Kidney epithelial cell (primary cell): Measurements from ENCODE around the gene CNDP1. TPM values are rescaled to one million over a fixed set of nuclear protein-coding genes. Genes with fewer than 3 reads are reported as not detected.
A peak's percentile ranks its signal among the peaks of the same experiment; 100 is the strongest.
"Not testable (repeated sequence)": the region's sequence is repeated elsewhere in the genome, so short reads cannot be mapped to it uniquely, and the experiment has no call there.

Experiments used
- DNase-seq: peaks from one replicate; pipeline ENCODE4 v3.0.0-alpha.2; 2010; ENCODE audit warnings: low read depth
- H3K27me3 ChIP-seq: 2 replicates; pipeline ENCODE4 v1.6.0; 2011; ENCODE audit warnings: low read length; ENCODE audit not compliant: control insufficient read depth, insufficient read depth
- H3K36me3 ChIP-seq: 2 replicates; pipeline ENCODE4 v1.5.1; 2011; ENCODE audit warnings: low read length; ENCODE audit not compliant: control insufficient read depth, insufficient read depth
- H3K4me3 ChIP-seq: 2 replicates; pipeline ENCODE4 v1.5.1; 2011; ENCODE audit warnings: low read depth, mild to moderate bottlenecking, control low read depth, low read length
- total RNA-seq: library from RNA; depleted of rRNA; stranded (reverse); fragments of >200 nt; gene quantifications from 2 replicates; pipeline ENCODE4 v1.2.3, GENCODE V29; 2015
- TF ChIP-seq, protein P1 (sequence below): IDR thresholded peaks from 2 replicates; pipeline ENCODE4 v1.5.1; 2011; ENCODE audit warnings: mild to moderate bottlenecking, moderate library complexity, low read length, control low read depth, inconsistent platforms; ENCODE audit not compliant: insufficient read depth, poor library complexity, severe bottlenecking

Gene CNDP1
- total RNA-seq, 1 donor from 2014 or later: not detected

DNA sequence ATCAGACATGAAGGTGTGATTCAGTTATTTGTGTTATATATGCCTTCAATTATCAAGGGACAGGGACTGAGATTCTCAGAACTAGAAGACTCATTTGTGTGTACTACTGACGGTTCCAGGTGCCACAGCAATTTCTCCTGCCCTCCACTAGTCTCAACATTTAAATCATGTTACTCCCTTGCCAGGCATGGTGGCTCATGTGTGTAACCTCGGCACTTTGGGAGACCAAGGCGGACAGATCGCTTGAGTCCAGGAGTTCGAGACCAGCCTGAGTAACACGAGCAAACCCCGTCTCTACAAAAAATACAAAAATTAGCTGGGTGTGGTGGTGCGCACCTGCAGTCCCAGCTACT is 37.0 kb upstream of the CNDP1 start:
- no peak for DNase-seq
- H3K27me3 ChIP-seq: no peaks in the 10 kb centered on the region
- TF ChIP-seq, protein P1, sequence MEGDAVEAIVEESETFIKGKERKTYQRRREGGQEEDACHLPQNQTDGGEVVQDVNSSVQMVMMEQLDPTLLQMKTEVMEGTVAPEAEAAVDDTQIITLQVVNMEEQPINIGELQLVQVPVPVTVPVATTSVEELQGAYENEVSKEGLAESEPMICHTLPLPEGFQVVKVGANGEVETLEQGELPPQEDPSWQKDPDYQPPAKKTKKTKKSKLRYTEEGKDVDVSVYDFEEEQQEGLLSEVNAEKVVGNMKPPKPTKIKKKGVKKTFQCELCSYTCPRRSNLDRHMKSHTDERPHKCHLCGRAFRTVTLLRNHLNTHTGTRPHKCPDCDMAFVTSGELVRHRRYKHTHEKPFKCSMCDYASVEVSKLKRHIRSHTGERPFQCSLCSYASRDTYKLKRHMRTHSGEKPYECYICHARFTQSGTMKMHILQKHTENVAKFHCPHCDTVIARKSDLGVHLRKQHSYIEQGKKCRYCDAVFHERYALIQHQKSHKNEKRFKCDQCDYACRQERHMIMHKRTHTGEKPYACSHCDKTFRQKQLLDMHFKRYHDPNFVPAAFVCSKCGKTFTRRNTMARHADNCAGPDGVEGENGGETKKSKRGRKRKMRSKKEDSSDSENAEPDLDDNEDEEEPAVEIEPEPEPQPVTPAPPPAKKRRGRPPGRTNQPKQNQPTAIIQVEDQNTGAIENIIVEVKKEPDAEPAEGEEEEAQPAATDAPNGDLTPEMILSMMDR: no peak
- peak overlapping the region; percentile 83 for H3K4me3 ChIP-seq
- H3K36me3 ChIP-seq: no peaks in the 10 kb centered on the region

DNA sequence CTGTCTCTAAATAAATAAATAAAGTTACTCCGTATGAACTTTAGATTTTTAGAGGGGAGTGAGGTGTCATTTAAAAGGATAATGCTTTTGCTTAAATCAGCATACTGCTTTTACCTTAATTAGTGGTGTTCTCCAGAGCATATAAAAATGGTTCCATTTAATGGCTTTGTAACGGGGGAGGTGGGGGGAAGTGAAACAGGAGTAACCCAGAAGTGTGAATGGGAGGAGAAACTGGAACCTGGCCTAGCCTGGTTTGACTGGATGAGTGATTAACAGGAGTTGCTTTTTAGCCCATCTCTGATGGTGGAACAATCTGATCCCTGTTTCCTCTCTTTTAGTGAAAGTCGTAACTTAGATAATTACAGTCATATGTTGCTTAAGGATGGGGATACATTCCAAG is 36.5 kb upstream of the CNDP1 start:
- H3K36me3 ChIP-seq: no peaks in the 10 kb centered on the region
- H3K27me3 ChIP-seq: no peaks in the 10 kb centered on the region
- DNase-seq: no peak
- TF ChIP-seq, protein P1: no peak
- H3K4me3 ChIP-seq: no peak overlapping the region

DNA sequence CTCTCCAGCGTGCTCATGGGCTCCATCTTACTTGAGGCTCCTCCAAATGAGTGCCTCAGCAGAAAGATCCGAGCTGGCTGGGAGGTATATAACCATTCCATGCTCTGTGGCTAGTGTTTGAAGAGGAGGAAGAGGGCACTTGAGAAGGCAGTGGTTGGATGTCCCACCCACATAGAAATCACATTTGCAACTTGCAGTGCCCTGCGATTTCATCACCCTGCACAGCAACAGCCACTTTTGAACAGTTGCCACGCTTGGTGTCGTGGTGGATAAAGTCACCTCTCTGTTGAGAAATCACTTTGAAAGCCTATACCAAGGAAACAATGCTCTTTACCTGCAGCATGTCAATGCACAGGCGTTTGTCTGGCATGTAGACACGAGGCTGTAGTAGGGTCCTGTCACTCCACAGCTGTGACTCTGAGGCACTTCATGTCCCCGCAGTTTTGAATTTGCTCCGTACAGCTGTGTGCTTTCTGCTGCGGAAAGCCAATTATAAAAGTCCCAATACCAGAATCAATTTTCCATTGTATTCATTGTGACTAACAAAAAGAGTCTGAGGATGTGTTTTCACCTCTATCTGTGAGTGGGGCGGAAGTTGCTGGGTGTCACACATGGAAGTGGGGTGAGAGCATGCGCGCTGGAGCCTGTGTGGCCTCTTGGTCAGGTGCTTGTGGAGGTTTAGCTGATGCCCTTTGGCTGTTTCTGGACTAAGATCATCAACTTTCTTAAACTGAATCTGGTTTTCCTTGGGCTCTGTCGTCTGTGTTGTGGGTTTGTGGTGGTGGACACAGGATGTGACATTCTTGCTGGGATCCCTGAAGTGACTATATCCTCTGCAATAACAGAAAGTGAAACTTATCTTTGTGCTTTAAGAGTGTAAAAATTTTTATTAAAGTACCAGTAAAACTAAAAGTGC is 35.3 kb upstream of the CNDP1 start:
- H3K27me3 ChIP-seq: no peaks in the 10 kb centered on the region
- TF ChIP-seq, protein P1: no peak
- H3K4me3 ChIP-seq: no peak overlapping the region
- DNase-seq: no peak
- H3K36me3 ChIP-seq: no peaks in the 10 kb centered on the region

GRCh38 chr18:74499633-74500032 is 34.7 kb upstream of the CNDP1 start:
- peak overlapping the region; percentile 25 for H3K4me3 ChIP-seq
- TF ChIP-seq, protein P1: no peak
- DNase-seq: no peak

GRCh38 chr18:74500372-74500771 is 33.9 kb upstream of the CNDP1 start:
- H3K4me3 ChIP-seq: peak overlapping the region; percentile 11
- DNase-seq: no peak

More at GRCh38 chr18:74499633-74500032, 34.7 kb upstream of the CNDP1 start:
- Histone ChIP-seq H3K27me3 (no peaks in the 10 kb centered on the region), H3K36me3 (no peaks in the 10 kb centered on the region)

GRCh38 chr18:74500774-74501173 is 33.5 kb upstream of the CNDP1 start:
- not testable (repeated sequence) for H3K27me3 ChIP-seq, H3K4me3 ChIP-seq, DNase-seq, H3K36me3 ChIP-seq

More at GRCh38 chr18:74500372-74500771, 33.9 kb upstream of the CNDP1 start:
- TF ChIP-seq, protein P1: no peak
- H3K27me3 ChIP-seq: no peaks in the 10 kb centered on the region
- H3K36me3 ChIP-seq: no peaks in the 10 kb centered on the region
